ENCODE results near the gene FBXO2.

Gene FBXO2

GRCh38 chr1:11654137-11654938 lies at the start of gene FBXO2, which contains the start of gene FBXO44:
TSS of gene FBXO2 (minus strand) at chr1:11654429. CDS start at chr1:11654340, 89 bp downstream.
TSS of gene FBXO44 (plus strand) at chr1:11654877. CDS start at chr1:11655836, 959 bp downstream.
- DNase-seq (ENCODE audit: low spot score), result peak; percentile 66

- no peak for DNase-seq (ENCODE audit: low spot score)
Observed at GRCh38 chr1:11703357-11704193, 49.3 kb upstream of the FBXO2 start.

GRCh38 chr1:11701981-11702803 lies 48.0 kb upstream of the FBXO2 start:
- DNase-seq (ENCODE audit: low spot score), result no peak

GRCh38 chr1:11701551-11701961 lies 47.3 kb upstream of the FBXO2 start:
- DNase-seq (ENCODE audit: low spot score), result no peak

GRCh38 chr1:11700601-11701467 lies 46.6 kb upstream of the FBXO2 start:
- no peak for DNase-seq (ENCODE audit: low spot score)

GRCh38 chr1:11697893-11698210 lies 43.6 kb upstream of the FBXO2 start:
- no peak for DNase-seq (ENCODE audit: low spot score)

- DNase-seq (ENCODE audit: low spot score), result no peak
Observed at GRCh38 chr1:11697188-11697892, 43.1 kb upstream of the FBXO2 start.

GRCh38 chr1:11695861-11696260 lies 41.6 kb upstream of the FBXO2 start:
- no peak for DNase-seq (ENCODE audit: low spot score)

- DNase-seq (ENCODE audit: low spot score), result no peak
Observed at GRCh38 chr1:11693917-11694316, 39.7 kb upstream of the FBXO2 start.

- peak; percentile 59 for DNase-seq (ENCODE audit: low spot score)
Observed at GRCh38 chr1:11693024-11693590, 38.9 kb upstream of the FBXO2 start.

GRCh38 chr1:11691928-11692711 lies 37.9 kb upstream of the FBXO2 start:
- no peak for DNase-seq (ENCODE audit: low spot score)

- DNase-seq (ENCODE audit: low spot score), result no peak
Observed at GRCh38 chr1:11691302-11691914, 37.2 kb upstream of the FBXO2 start, which contains the start of gene DRAXIN. TSS of gene DRAXIN (plus strand) at chr1:11691710. CDS start at chr1:11706259, 14,549 bp downstream.

GRCh38 chr1:11690397-11691301 lies 36.4 kb upstream of the FBXO2 start:
- DNase-seq (ENCODE audit: low spot score), result no peak

- DNase-seq (ENCODE audit: low spot score), result no peak
Observed at GRCh38 chr1:11688506-11688905, 34.3 kb upstream of the FBXO2 start.

GRCh38 chr1:11685210-11685752 lies 31.1 kb upstream of the FBXO2 start:
- no peak for DNase-seq (ENCODE audit: low spot score)

GRCh38 chr1:11684070-11684469 lies 29.8 kb upstream of the FBXO2 start:
- no peak for DNase-seq (ENCODE audit: low spot score)

- no peak for DNase-seq (ENCODE audit: low spot score)
Observed at GRCh38 chr1:11682799-11683198, 28.6 kb upstream of the FBXO2 start.

Data from LoVo (cell line).